Osteocyte (in vitro differentiated cells): ENCODE measurements around the gene STIM2. TPM values are rescaled to one million over a fixed set of nuclear protein-coding genes. Genes with fewer than 3 reads are reported as not detected.
A peak's percentile ranks its signal among the peaks of the same experiment; 100 is the strongest.

ENCODE experiments used
- DNase-seq: peaks from one replicate; pipeline ENCODE4 v3.0.0; 2021; ENCODE audit warnings: mixed read lengths; ENCODE audit not compliant: unreplicated experiment; ENCODE audit errors: extremely low spot score
- H3K27ac Mint-ChIP-seq: one replicate; pipeline ENCODE4 v1.8.0; 2021; ENCODE audit warnings: mild to moderate bottlenecking, mixed read lengths; ENCODE audit not compliant: unreplicated experiment
- H3K27me3 Mint-ChIP-seq: one replicate; pipeline ENCODE4 v1.8.0; 2021; ENCODE audit warnings: mixed read lengths; ENCODE audit not compliant: unreplicated experiment
- H3K36me3 Mint-ChIP-seq: one replicate; pipeline ENCODE4 v1.8.0; 2021; ENCODE audit warnings: mixed read lengths; ENCODE audit not compliant: unreplicated experiment
- H3K4me1 Mint-ChIP-seq: one replicate; pipeline ENCODE4 v1.8.0; 2021; ENCODE audit warnings: mixed read lengths; ENCODE audit not compliant: unreplicated experiment
- H3K4me3 Mint-ChIP-seq: one replicate; pipeline ENCODE4 v1.8.0; 2021; ENCODE audit warnings: mild to moderate bottlenecking, moderate library complexity, mixed read lengths; ENCODE audit not compliant: unreplicated experiment
- H3K9me3 Mint-ChIP-seq: one replicate; pipeline ENCODE4 v1.8.0; 2021; ENCODE audit warnings: mixed read lengths; ENCODE audit not compliant: unreplicated experiment
- CTCF ChIP-seq: fragments of 200-600 bp; sonication (generic); IDR thresholded peaks from 2 replicates; pipeline ENCODE4 v1.5.0; 2021; ENCODE audit warnings: antibody characterized with exemption, mild to moderate bottlenecking, moderate library complexity
- total RNA-seq: library from RNA; stranded (reverse); gene quantifications from 2 replicates; pipeline ENCODE4 v1.2.1, GENCODE V29; 2021

The STIM2 gene
- total RNA-seq, 1 donor from 2014 or later, result 14.1 TPM

GRCh38 chr4:27040356-27040755, 179.7 kb downstream of the STIM2 start:
- H3K27ac Mint-ChIP-seq, result no peak overlapping the region
- peak; percentile 32 for DNase-seq
- peaks cover 14% of the 10 kb centered on the region for H3K9me3 Mint-ChIP-seq
- H3K4me3 Mint-ChIP-seq, result no peak overlapping the region
- TF ChIP-seq CTCF, result no peak
- no peaks in the 10 kb centered on the region for H3K4me1 Mint-ChIP-seq
- H3K27me3 Mint-ChIP-seq, result peaks cover 60% of the 10 kb centered on the region
- H3K36me3 Mint-ChIP-seq, result no peaks in the 10 kb centered on the region

GRCh38 chr4:27042411-27042810, 181.8 kb downstream of the STIM2 start:
- H3K36me3 Mint-ChIP-seq, result no peaks in the 10 kb centered on the region
- no peak overlapping the region for H3K27ac Mint-ChIP-seq
- no peaks in the 10 kb centered on the region for H3K9me3 Mint-ChIP-seq
- TF ChIP-seq CTCF, result no peak
- peaks cover 69% of the 10 kb centered on the region for H3K27me3 Mint-ChIP-seq
- H3K4me3 Mint-ChIP-seq, result no peak overlapping the region
- H3K4me1 Mint-ChIP-seq, result no peaks in the 10 kb centered on the region
- no peak for DNase-seq

GRCh38 chr4:27043200-27043599, 182.6 kb downstream of the STIM2 start:
- H3K4me1 Mint-ChIP-seq, result peaks cover under 1% of the 10 kb centered on the region
- H3K9me3 Mint-ChIP-seq, result no peaks in the 10 kb centered on the region

GRCh38 chr4:27046851-27047250, 186.2 kb downstream of the STIM2 start:
- Mint-ChIP-seq H3K4me1 (peaks cover 7% of the 10 kb centered on the region), H3K36me3 (no peaks in the 10 kb centered on the region), H3K4me3 (no peak overlapping the region), H3K9me3 (no peaks in the 10 kb centered on the region), H3K27me3 (peaks cover 73% of the 10 kb centered on the region), H3K27ac (no peak overlapping the region)
- no peak for DNase-seq
- no peak for TF ChIP-seq CTCF

More at GRCh38 chr4:27043200-27043599, 182.6 kb downstream of the STIM2 start:
- Mint-ChIP-seq H3K4me3 (no peak overlapping the region), H3K27me3 (peaks cover 67% of the 10 kb centered on the region), H3K27ac (no peak overlapping the region), H3K36me3 (no peaks in the 10 kb centered on the region)
- no peak for TF ChIP-seq CTCF
- no peak for DNase-seq

- Mint-ChIP-seq H3K36me3 (no peaks in the 10 kb centered on the region), H3K9me3 (no peaks in the 10 kb centered on the region), H3K4me3 (peak overlapping the region; percentile 38), H3K27me3 (peaks cover 70% of the 10 kb centered on the region), H3K4me1 (peaks cover 7% of the 10 kb centered on the region), H3K27ac (no peak overlapping the region)
- TF ChIP-seq CTCF, result peak; percentile 73
- peak; percentile 5 for DNase-seq
Observed at GRCh38 chr4:27048429-27049238, 188.0 kb downstream of the STIM2 start.
